ENCODE measurements around the gene ITSN1.
A peak's percentile ranks its signal among the peaks of the same experiment; 100 is the strongest.

ITSN1 gene

GRCh38 chr21:33948096-33948950 is 306.0 kb downstream of the ITSN1 start:
- peak; percentile 67 to 70 for DNase-seq (ENCODE audit: low read depth in 1 of 2, low spot score in 1 of 2)

DNA sequence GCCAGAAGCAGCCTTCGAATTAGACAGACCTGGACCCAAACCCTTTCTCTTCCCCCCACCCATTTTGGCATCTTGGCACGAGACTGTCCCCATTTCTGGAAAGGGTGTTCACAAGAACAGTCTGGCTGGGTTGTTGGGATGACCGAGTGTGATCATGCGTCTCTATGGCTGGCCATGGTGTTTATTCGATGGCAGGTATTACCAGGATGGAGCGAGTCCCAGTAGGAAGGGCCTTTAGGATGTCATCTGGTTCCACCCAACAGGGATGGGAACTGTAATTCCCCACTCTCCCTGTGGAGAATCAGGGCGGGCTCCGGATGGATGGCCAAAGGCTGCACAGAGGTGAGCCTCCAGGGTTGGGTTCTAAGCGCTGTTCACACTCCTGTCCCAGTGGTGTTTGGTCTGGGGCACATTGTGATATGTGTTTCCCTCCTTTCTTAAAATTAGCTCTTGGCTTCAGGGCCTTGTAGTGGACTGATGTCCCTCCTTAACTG is 306.7 kb downstream of the ITSN1 start:
- DNase-seq (ENCODE audit: low read depth in 1 of 2, low spot score in 1 of 2) = no peak
